ENCODE measurements around the gene AGO4. TPM values are rescaled to one million over a fixed set of nuclear protein-coding genes. Genes with fewer than 3 reads are reported as not detected.

The AGO4 gene
- total RNA-seq, 1 experiment from 2014 or later = 6.1 TPM

- no peak overlapping the region for H3K9ac ChIP-seq (ENCODE audit: low read length)
- no peak for DNase-seq (ENCODE audit: low read depth, low spot score)
- H3K36me3 ChIP-seq (ENCODE audit: control insufficient read depth in 1 of 2, insufficient read depth in 2 of 2, low read length in 2 of 2) = 0 out of 4 replicates have a peak, but pooled peaks cover 0 to 3% of the 10 kb centered on the region in 2 experiments
- H3K4me3 ChIP-seq (replicated peaks in 1 of 2; ENCODE audit: low read depth in 1 of 2, low read length in 2 of 2) = no peak overlapping the region
- POLR2A ChIA-PET = no interaction called here
- no peaks in the 10 kb centered on the region for H3K27me3 ChIP-seq (ENCODE audit: insufficient read depth, low read length)
- CTCF ChIA-PET = no interaction called here
- no peaks in the 10 kb centered on the region for H3K9me2 ChIP-seq (ENCODE audit: insufficient read depth)
- no peaks in the 10 kb centered on the region for H4K20me1 ChIP-seq (ENCODE audit: insufficient read depth)
- no peak for TF ChIP-seq MAX (IDR thresholded peaks at IDR 0.05)
- no peak for TF ChIP-seq ELF1 (IDR thresholded peaks at IDR 0.05; ENCODE audit: borderline replicate concordance, low read depth)
- TF ChIP-seq SIN3A (IDR thresholded peaks at IDR 0.05; ENCODE audit: low read depth) = no peak
- no peak for TF ChIP-seq SRF (IDR thresholded peaks at IDR 0.05; ENCODE audit: low read depth)
- TF ChIP-seq EZH2phosphoT487 (IDR thresholded peaks at IDR 0.05; ENCODE audit: borderline replicate concordance) = no peak
- no peak for TF ChIP-seq EZH2 (IDR thresholded peaks at IDR 0.05)
- TF ChIP-seq EGR1 (IDR thresholded peaks at IDR 0.05; ENCODE audit: low read depth) = no peak
- intact Hi-C loops (cut with micrococcal nuclease) = no loop called here
- no TSS peak for BruUV-seq (replicated peaks)
- H3K4me1 ChIP-seq (ENCODE audit: control insufficient read depth in 1 of 2, insufficient read depth in 2 of 2, low read length in 2 of 2) = no peaks in the 10 kb centered on the region
- H3K9me3 ChIP-seq (ENCODE audit: control insufficient read depth in 1 of 2, insufficient read depth in 1 of 2, low read depth in 1 of 2, low read length in 2 of 2) = no peaks in the 10 kb centered on the region
- H3K27ac ChIP-seq (ENCODE audit: low read depth, low read length) = no peak overlapping the region
- H2AFZ ChIP-seq (ENCODE audit: low read depth, low read length, poor library complexity, severe bottlenecking) = no peak overlapping the region
- RAD21 ChIA-PET (ENCODE audit: low non-redundant PET in 1 of 2, low total read pairs in 2 of 2, uncharacterized antibody in 2 of 2, unreplicated experiment in 2 of 2) = no interaction called here
- no peaks in the 10 kb centered on the region for H3K79me2 ChIP-seq (ENCODE audit: insufficient read depth, low read length)
- ATAC-seq = no peak
- H3K4me2 ChIP-seq (ENCODE audit: low read length) = no peak overlapping the region
Measured at GRCh38 chr1:35836734-35837133, 28.9 kb downstream of the AGO4 start.

- Histone ChIP-seq H3K27me3 (ENCODE audit: insufficient read depth, low read length) (no peaks in the 10 kb centered on the region), H3K36me3 (ENCODE audit: control insufficient read depth in 1 of 2, insufficient read depth in 2 of 2, low read length in 2 of 2) (peaks cover 0 to 3% of the 10 kb centered on the region in 2 experiments; a peak in 1 of 4 replicates), H3K27ac (ENCODE audit: low read depth, low read length) (no peak overlapping the region), H3K9me2 (ENCODE audit: insufficient read depth) (no peaks in the 10 kb centered on the region), H3K4me3 (replicated peaks in 1 of 2; ENCODE audit: low read depth in 1 of 2, low read length in 2 of 2) (no peak overlapping the region), H2AFZ (ENCODE audit: low read depth, low read length, poor library complexity, severe bottlenecking) (no peak overlapping the region), H3K4me2 (ENCODE audit: low read length) (no peak overlapping the region), H3K9me3 (ENCODE audit: control insufficient read depth in 1 of 2, insufficient read depth in 1 of 2, low read depth in 1 of 2, low read length in 2 of 2) (no peaks in the 10 kb centered on the region), H4K20me1 (ENCODE audit: insufficient read depth) (no peaks in the 10 kb centered on the region), H3K79me2 (ENCODE audit: insufficient read depth, low read length) (no peaks in the 10 kb centered on the region), H3K9ac (ENCODE audit: low read length) (no peak overlapping the region), H3K4me1 (ENCODE audit: control insufficient read depth in 1 of 2, insufficient read depth in 2 of 2, low read length in 2 of 2) (no peaks in the 10 kb centered on the region)
- no peak for ATAC-seq
- ChIA-PET RAD21 (ENCODE audit: low non-redundant PET in 1 of 2, low total read pairs in 2 of 2, uncharacterized antibody in 2 of 2, unreplicated experiment in 2 of 2) (no interaction called here), CTCF (no interaction called here), POLR2A (no interaction called here)
- intact Hi-C loops (cut with micrococcal nuclease) = no loop called here
- no TSS peak for BruUV-seq (replicated peaks)
- DNase-seq (ENCODE audit: low read depth, low spot score) = no peak
- TF ChIP-seq JUND (IDR thresholded peaks at IDR 0.05) (no peak), CEBPB (IDR thresholded peaks at IDR 0.05; ENCODE audit: low read depth) (no peak), RAD21 (IDR thresholded peaks at IDR 0.05; ENCODE audit: low read depth) (no peak), ZBTB33 (IDR thresholded peaks at IDR 0.05; ENCODE audit: extremely low read depth, insufficient replicate concordance, low read length) (no peak), POLR2A (IDR thresholded peaks at IDR 0.05; ENCODE audit: borderline replicate concordance, extremely low read depth, insufficient read depth, insufficient read length) (no peak), ATF3 (IDR thresholded peaks at IDR 0.05) (no peak), EZH2phosphoT487 (IDR thresholded peaks at IDR 0.05; ENCODE audit: borderline replicate concordance) (no peak), EZH2 (IDR thresholded peaks at IDR 0.05) (no peak), ZNF274 (IDR thresholded peaks at IDR 0.05; ENCODE audit: low read depth, low read length) (no peak), REST (IDR thresholded peaks at IDR 0.05; ENCODE audit: low read depth) (no peak), EGR1 (IDR thresholded peaks at IDR 0.05; ENCODE audit: low read depth) (no peak), SP1 (IDR thresholded peaks at IDR 0.05; ENCODE audit: low read depth) (no peak), POLR2AphosphoS5 (IDR thresholded peaks at IDR 0.05; ENCODE audit: low read depth, low read length) (no peak)
Measured at GRCh38 chr1:35838693-35839245, 31.0 kb downstream of the AGO4 start.
